HG03095 (cell line): ENCODE measurements around the gene MAN2A2.
"Not testable (repeated sequence)": the region's sequence is repeated elsewhere in the genome, so short reads cannot be mapped to it uniquely, and the experiment has no call there.

Experiments used
- ATAC-seq: cut with Tn5 transposase; IDR thresholded peaks from one replicate; pipeline ENCODE4 v1.9.1; 2021; ENCODE audit warnings: moderate library complexity; ENCODE audit not compliant: unreplicated experiment

MAN2A2 gene

GRCh38 chr15:90871139-90871715 lies 31.9 kb upstream of the MAN2A2 start:
- no peak for ATAC-seq

- ATAC-seq: no peak
These were observed 31.2 kb upstream of the MAN2A2 start for GRCh38 chr15:90871716-90872485.

- no peak for ATAC-seq
These were observed 30.5 kb upstream of the MAN2A2 start for GRCh38 chr15:90872486-90873184.

- no peak for ATAC-seq
These were observed 29.6 kb upstream of the MAN2A2 start for GRCh38 chr15:90873488-90873997.

GRCh38 chr15:90873998-90874605 lies 29.0 kb upstream of the MAN2A2 start:
- no peak for ATAC-seq

GRCh38 chr15:90874986-90875385 lies 28.1 kb upstream of the MAN2A2 start:
- not testable (repeated sequence) for ATAC-seq

- no peak for ATAC-seq
These were observed 27.5 kb upstream of the MAN2A2 start for GRCh38 chr15:90875549-90875981.

- ATAC-seq: no peak
These were observed 27.1 kb upstream of the MAN2A2 start for GRCh38 chr15:90876046-90876445.

- no peak for ATAC-seq
These were observed 26.5 kb upstream of the MAN2A2 start for GRCh38 chr15:90876512-90877170.

- no peak for ATAC-seq
These were observed 25.8 kb upstream of the MAN2A2 start for GRCh38 chr15:90877315-90877714.

- no peak for ATAC-seq
These were observed 25.1 kb upstream of the MAN2A2 start for GRCh38 chr15:90877996-90878395.

GRCh38 chr15:90878660-90879059 lies 24.4 kb upstream of the MAN2A2 start:
- no peak for ATAC-seq

GRCh38 chr15:90879730-90880366 lies 23.3 kb upstream of the MAN2A2 start:
- ATAC-seq: no peak

GRCh38 chr15:90880381-90881145 lies 22.5 kb upstream of the MAN2A2 start:
- ATAC-seq: no peak

GRCh38 chr15:90881181-90881977 lies 21.7 kb upstream of the MAN2A2 start:
- ATAC-seq: no peak

GRCh38 chr15:90881978-90882721 lies 21.0 kb upstream of the MAN2A2 start:
- no peak for ATAC-seq

- ATAC-seq: no peak
These were observed 20.1 kb upstream of the MAN2A2 start for GRCh38 chr15:90882781-90883525.
